H9 (cell line): ENCODE data around the gene AKR1C8. TPM values are rescaled to one million over a fixed set of nuclear protein-coding genes. Genes with fewer than 3 reads are reported as not detected.

Experiments used
- DNase-seq: peaks from one replicate; pipeline ENCODE4 v3.0.0-alpha.2; 2017
- H2AFZ ChIP-seq: one replicate; pipeline ENCODE4 v1.6.1; 2013; ENCODE audit warnings: mild to moderate bottlenecking, low read length, control low read depth, moderate library complexity
- H2AK5ac ChIP-seq: 2 replicates; pipeline ENCODE4 v1.6.1; 2013; ENCODE audit warnings: low read length, control low read depth, mixed read lengths; ENCODE audit not compliant: insufficient read length
- H2BK120ac ChIP-seq: one replicate; pipeline ENCODE4 v1.6.1; 2013; ENCODE audit warnings: low read depth, mild to moderate bottlenecking, low read length, control low read depth, inconsistent platforms; ENCODE audit not compliant: poor library complexity, severe bottlenecking
- H2BK12ac ChIP-seq: 2 replicates; pipeline ENCODE4 v1.6.1; 2013; ENCODE audit warnings: low read length, control low read depth, mixed read lengths, low read depth; ENCODE audit not compliant: insufficient read length
- H2BK15ac ChIP-seq: 2 replicates; pipeline ENCODE4 v1.6.1; 2013; ENCODE audit warnings: low read depth, low read length, control low read depth
- H2BK20ac ChIP-seq: one replicate; pipeline ENCODE4 v1.6.1; 2013; ENCODE audit warnings: low read depth, mild to moderate bottlenecking, low read length, control low read depth, inconsistent platforms; ENCODE audit not compliant: poor library complexity, severe bottlenecking
- H2BK5ac ChIP-seq: 2 replicates; pipeline ENCODE4 v1.6.1; 2013; ENCODE audit warnings: low read length, control low read depth, mixed read lengths; ENCODE audit not compliant: insufficient read length
- H3K14ac ChIP-seq: 2 replicates; pipeline ENCODE4 v1.6.1; 2013; ENCODE audit warnings: low read length, control low read depth; ENCODE audit not compliant: insufficient read depth
- H3K18ac ChIP-seq: 2 replicates; pipeline ENCODE4 v1.6.1; 2013; ENCODE audit warnings: low read depth, mild to moderate bottlenecking, mixed read lengths, low read length, control low read depth; ENCODE audit not compliant: insufficient read length
- H3K23ac ChIP-seq: 2 replicates; pipeline ENCODE4 v1.6.1; 2013; ENCODE audit warnings: low read length, control low read depth, mixed read lengths, low read depth; ENCODE audit not compliant: insufficient read length
- H3K23me2 ChIP-seq: 2 replicates; pipeline ENCODE4 v1.6.1; 2013; ENCODE audit warnings: low read depth, mild to moderate bottlenecking, mixed read lengths, low read length, control low read depth; ENCODE audit not compliant: insufficient read length, poor library complexity, severe bottlenecking
- H3K27ac ChIP-seq: 2 replicates; pipeline ENCODE4 v1.5.1; 2013; ENCODE audit warnings: low read length, control low read depth, mixed read lengths, low read depth; ENCODE audit not compliant: insufficient read length
- H3K27me3 ChIP-seq: 2 replicates; pipeline ENCODE4 v1.6.1; 2013; ENCODE audit warnings: low read length, control low read depth, inconsistent platforms; ENCODE audit not compliant: insufficient read depth
- H3K4ac ChIP-seq: 2 replicates; pipeline ENCODE4 v1.6.1; 2013; ENCODE audit warnings: low read depth, mild to moderate bottlenecking, control low read depth, inconsistent platforms, low read length, moderate library complexity
- H3K4me1 ChIP-seq: 2 replicates; pipeline ENCODE4 v1.6.1; 2013; ENCODE audit warnings: low read length, control low read depth, inconsistent platforms; ENCODE audit not compliant: insufficient read depth
- H3K4me2 ChIP-seq: 2 replicates; pipeline ENCODE4 v1.6.1; 2013; ENCODE audit warnings: low read length, control low read depth, mixed read lengths; ENCODE audit not compliant: insufficient read length, insufficient read depth
- H3K56ac ChIP-seq: 2 replicates; pipeline ENCODE4 v1.6.1; 2013; ENCODE audit warnings: low read depth, mild to moderate bottlenecking, mixed read lengths, low read length, control low read depth; ENCODE audit not compliant: insufficient read length
- H3K79me1 ChIP-seq: 2 replicates; pipeline ENCODE4 v1.6.1; 2013; ENCODE audit warnings: low read depth, mild to moderate bottlenecking, moderate library complexity, low read length, control low read depth, inconsistent platforms; ENCODE audit not compliant: insufficient read depth, poor library complexity, severe bottlenecking
- H3K79me2 ChIP-seq: 2 replicates; pipeline ENCODE4 v1.6.1; 2013; ENCODE audit warnings: low read length, control low read depth, inconsistent platforms; ENCODE audit not compliant: insufficient read depth
- H3K9ac ChIP-seq: 2 replicates; pipeline ENCODE4 v1.6.1; 2013; ENCODE audit warnings: low read length, control low read depth, mixed read lengths; ENCODE audit not compliant: insufficient read length; ENCODE audit errors: extremely low read depth
- H3K9me3 ChIP-seq: one replicate; pipeline ENCODE4 v1.6.1; 2013; ENCODE audit warnings: low read depth, low read length, inconsistent platforms; ENCODE audit not compliant: control insufficient read depth
- H3T11ph ChIP-seq: one replicate; pipeline ENCODE4 v1.6.1; 2013; ENCODE audit warnings: mild to moderate bottlenecking, low read length, control low read depth, inconsistent platforms
- H4K20me1 ChIP-seq: one replicate; pipeline ENCODE4 v1.6.1; 2013; ENCODE audit not compliant: control insufficient read depth, insufficient read length, insufficient read depth
- H4K5ac ChIP-seq: 2 replicates; pipeline ENCODE4 v1.6.1; 2013; ENCODE audit warnings: low read depth, mild to moderate bottlenecking, mixed read lengths, low read length, control low read depth; ENCODE audit not compliant: insufficient read length
- H4K8ac ChIP-seq: replicated peaks from 2 replicates; pipeline ENCODE4 v1.6.1; 2013; ENCODE audit warnings: low read length, control low read depth, mixed read lengths, low read depth; ENCODE audit not compliant: insufficient read length
- H4K91ac ChIP-seq: 2 replicates; pipeline ENCODE4 v1.6.1; 2013; ENCODE audit warnings: low read depth, mild to moderate bottlenecking, moderate library complexity, mixed read lengths, low read length, control low read depth; ENCODE audit not compliant: insufficient read length
- H3K27ac Mint-ChIP-seq, 3 experiments: 2 replicates in 2 of 3; 3 replicates in 1 of 3; pipeline ENCODE4 v1.8.0; 2020 to 2021; ENCODE audit warnings: mixed read lengths in 3 of 3, mild to moderate bottlenecking in 1 of 3, moderate library complexity in 1 of 3
- H3K27me3 Mint-ChIP-seq: 2 replicates; pipeline ENCODE4 v1.8.0; 2021; ENCODE audit warnings: low read depth, mild to moderate bottlenecking, moderate library complexity, mixed read lengths
- H3K36me3 Mint-ChIP-seq, 3 experiments: 2 replicates in 2 of 3; 3 replicates in 1 of 3; pipeline ENCODE4 v1.8.0; 2020 to 2021; ENCODE audit warnings: low read depth in 3 of 3, mixed read lengths in 3 of 3; ENCODE audit not compliant: insufficient read depth in 1 of 3
- H3K4me1 Mint-ChIP-seq, 2 experiments: 2 replicates each; pipeline ENCODE4 v1.8.0; 2020; ENCODE audit warnings: mixed read lengths in 2 of 2
- H3K4me3 Mint-ChIP-seq, 2 experiments: 2 replicates in 1 of 2; 3 replicates in 1 of 2; pipeline ENCODE4 v1.8.0; 2020 to 2021; ENCODE audit warnings: mild to moderate bottlenecking in 2 of 2, mixed read lengths in 2 of 2, moderate library complexity in 1 of 2
- H3K9me3 Mint-ChIP-seq, 2 experiments: 2 replicates in 1 of 2; 3 replicates in 1 of 2; pipeline ENCODE4 v1.8.0; 2020; ENCODE audit warnings: mild to moderate bottlenecking in 2 of 2, mixed read lengths in 2 of 2, moderate library complexity in 1 of 2
- CTCF ChIP-seq: fragments of 200-600 bp; sonication (generic); conservative IDR thresholded peaks from 3 replicates; pipeline ENCODE4 v1.8.0; 2021; ENCODE audit warnings: antibody characterized with exemption, mild to moderate bottlenecking
- WGBS: extraction: QIAGEN DNeasy Blood & Tissue Kit; methylation state at CpG from one replicate; pipeline ENCODE4 v1.1.7; 2013; ENCODE audit warnings: missing lambda C conversion rate, low lambda C conversion rate, mixed read lengths; ENCODE audit not compliant: insufficient read length; ENCODE audit errors: extremely low coverage; 5-methylcytosine and 5-hydroxymethylcytosine counted together
- total RNA-seq: library from RNA; stranded (reverse); gene quantifications from 2 replicates; pipeline ENCODE4 v1.2.1, GENCODE V29; 2021

The AKR1C8 gene
- total RNA-seq, 1 experiment from 2014 or later, result not detected

DNA sequence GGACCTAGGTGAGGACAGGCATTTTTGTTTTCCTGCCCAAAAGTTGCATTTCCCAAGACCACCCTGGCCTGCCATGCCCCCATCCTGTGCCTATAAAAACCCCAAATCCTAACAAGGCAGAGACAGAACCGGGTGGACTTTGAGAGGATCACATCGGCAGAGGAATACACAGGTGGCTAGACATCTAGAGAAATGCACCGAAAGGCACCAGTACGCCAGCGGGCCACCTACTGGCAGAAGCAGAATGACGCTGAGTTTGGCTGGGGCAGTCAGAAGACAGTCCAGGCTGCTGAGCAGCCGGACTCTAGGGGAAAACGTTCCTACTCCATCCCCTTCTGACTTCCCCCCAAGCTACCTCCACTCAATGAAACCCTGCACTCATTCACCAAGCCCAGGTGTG lies 14.4 kb upstream of the AKR1C8 start:
- no peak overlapping the region for H2BK12ac ChIP-seq
- no peak overlapping the region for H3K23ac ChIP-seq
- no peaks in the 10 kb centered on the region for H3K36me3 Mint-ChIP-seq
- no peak overlapping the region for H3K27ac ChIP-seq
- no peak overlapping the region for H3K56ac ChIP-seq
- H3K4me2 ChIP-seq, result no peak overlapping the region
- no peak overlapping the region for H3K27ac Mint-ChIP-seq
- H3K4me1 Mint-ChIP-seq, result no peaks in the 10 kb centered on the region
- H3K9me3 ChIP-seq, result no peaks in the 10 kb centered on the region
- H3T11ph ChIP-seq, result no peak overlapping the region
- no peak overlapping the region for H2BK5ac ChIP-seq
- no peak overlapping the region for H2BK120ac ChIP-seq
- H3K4ac ChIP-seq, result no peak overlapping the region
- no peak overlapping the region for H3K14ac ChIP-seq
- no CpG with 5 or more reads among the region's 8 CpGs for WGBS
- no peak overlapping the region for H2AK5ac ChIP-seq
- no peaks in the 10 kb centered on the region for H3K27me3 Mint-ChIP-seq
- no peaks in the 10 kb centered on the region for H4K20me1 ChIP-seq
- no peaks in the 10 kb centered on the region for H3K23me2 ChIP-seq
- H3K18ac ChIP-seq, result no peak overlapping the region
- H2BK15ac ChIP-seq, result no peak overlapping the region
- peak; percentile 51 for DNase-seq
- H3K9ac ChIP-seq, result no peak overlapping the region
- no peaks in the 10 kb centered on the region for H3K79me2 ChIP-seq
- peak; percentile 44; the same call in 1 of the 3 replicates for TF ChIP-seq CTCF
- no peaks in the 10 kb centered on the region for H3K27me3 ChIP-seq
- H3K9me3 Mint-ChIP-seq, result peaks cover 28 to 65% of the 10 kb centered on the region in 2 experiments
- H4K5ac ChIP-seq, result no peak overlapping the region
- H4K8ac ChIP-seq, result no peak overlapping the region
- no peaks in the 10 kb centered on the region for H3K4me1 ChIP-seq
- H2BK20ac ChIP-seq, result no peak overlapping the region
- H3K4me3 Mint-ChIP-seq, result no peak overlapping the region
- no peak overlapping the region for H4K91ac ChIP-seq
- no peak overlapping the region for H2AFZ ChIP-seq
- no peaks in the 10 kb centered on the region for H3K79me1 ChIP-seq
